Memory B cell (primary cell): ENCODE results near the gene FOXP1.

Source experiments
- ATAC-seq: fragments of 150-1000 bp; cut with Tn5 transposase; 2 replicates; pipeline ENCODE4 v1.10.0; 2021; ENCODE audit warnings: low read depth, mild to moderate bottlenecking, moderate library complexity
- DNase-seq, 2 donors: peaks; one replicate each; pipeline ENCODE4 v3.0.0; 2022; ENCODE audit warnings: low spot score in 2 of 2
- H3K27ac Mint-ChIP-seq: one replicate; pipeline ENCODE4 v1.8.0; 2022; ENCODE audit warnings: mild to moderate bottlenecking, moderate library complexity, mixed read lengths
- H3K27me3 Mint-ChIP-seq: one replicate; pipeline ENCODE4 v1.8.0; 2022; ENCODE audit warnings: mixed read lengths
- H3K36me3 Mint-ChIP-seq: one replicate; pipeline ENCODE4 v1.8.0; 2022; ENCODE audit warnings: mild to moderate bottlenecking, mixed read lengths
- H3K4me1 Mint-ChIP-seq: one replicate; pipeline ENCODE4 v1.8.0; 2022; ENCODE audit warnings: mixed read lengths
- H3K4me3 Mint-ChIP-seq: one replicate; pipeline ENCODE4 v1.8.0; 2022; ENCODE audit warnings: mild to moderate bottlenecking, moderate library complexity, mixed read lengths
- H3K9me3 Mint-ChIP-seq: one replicate; pipeline ENCODE4 v1.8.0; 2022; ENCODE audit warnings: mixed read lengths

FOXP1 gene

GRCh38 chr3:71495708-71496472 lies 87.6 kb downstream of the FOXP1 start:
- no peak for DNase-seq
- no peak overlapping the region for H3K27ac Mint-ChIP-seq

GRCh38 chr3:71494212-71494611 lies 89.3 kb downstream of the FOXP1 start:
- ATAC-seq (peak; percentile 26), DNase-seq (no peak)
- Mint-ChIP-seq H3K4me3 (no peak overlapping the region), H3K27ac (no peak overlapping the region), H3K4me1 (peaks cover 22% of the 10 kb centered on the region), H3K9me3 (peaks cover 5% of the 10 kb centered on the region), H3K27me3 (no peaks in the 10 kb centered on the region), H3K36me3 (peaks cover 9% of the 10 kb centered on the region)

More at GRCh38 chr3:71495708-71496472, 87.6 kb downstream of the FOXP1 start:
- peaks cover 5% of the 10 kb centered on the region for H3K9me3 Mint-ChIP-seq
- H3K4me3 Mint-ChIP-seq: no peak overlapping the region
- H3K27me3 Mint-ChIP-seq: no peaks in the 10 kb centered on the region
- no peak for ATAC-seq
- peaks cover 9% of the 10 kb centered on the region for H3K36me3 Mint-ChIP-seq
- peaks cover 27% of the 10 kb centered on the region for H3K4me1 Mint-ChIP-seq

- Mint-ChIP-seq H3K27ac (peak overlapping the region; percentile 31), H3K27me3 (no peaks in the 10 kb centered on the region), H3K36me3 (peaks cover 9% of the 10 kb centered on the region), H3K9me3 (peaks cover 5% of the 10 kb centered on the region), H3K4me1 (peaks cover 22% of the 10 kb centered on the region), H3K4me3 (no peak overlapping the region)
- ATAC-seq (peak; percentile 77), DNase-seq (no peak)
Observed at GRCh38 chr3:71492974-71493771, 90.4 kb downstream of the FOXP1 start.

- Mint-ChIP-seq H3K27ac (peak overlapping the region; percentile 62), H3K36me3 (peaks cover 9% of the 10 kb centered on the region), H3K27me3 (no peaks in the 10 kb centered on the region), H3K4me3 (no peak overlapping the region), H3K9me3 (peaks cover 5% of the 10 kb centered on the region), H3K4me1 (peaks cover 22% of the 10 kb centered on the region)
- no peak for DNase-seq
- ATAC-seq: no peak
Observed at GRCh38 chr3:71492566-71492965, 91.0 kb downstream of the FOXP1 start.

GRCh38 chr3:71491154-71491752 lies 92.3 kb downstream of the FOXP1 start:
- Mint-ChIP-seq H3K36me3 (peaks cover 9% of the 10 kb centered on the region), H3K27me3 (no peaks in the 10 kb centered on the region), H3K4me1 (peaks cover 21% of the 10 kb centered on the region), H3K9me3 (peaks cover 5% of the 10 kb centered on the region), H3K27ac (no peak overlapping the region), H3K4me3 (no peak overlapping the region)
- no peak for ATAC-seq
- no peak for DNase-seq

GRCh38 chr3:71490692-71491091 lies 92.8 kb downstream of the FOXP1 start:
- DNase-seq (no peak), ATAC-seq (no peak)
- no peak overlapping the region for H3K27ac Mint-ChIP-seq
- H3K36me3 Mint-ChIP-seq: peaks cover 7% of the 10 kb centered on the region
- no peaks in the 10 kb centered on the region for H3K27me3 Mint-ChIP-seq
- peaks cover 5% of the 10 kb centered on the region for H3K9me3 Mint-ChIP-seq
- H3K4me3 Mint-ChIP-seq: no peak overlapping the region
- peaks cover 18% of the 10 kb centered on the region for H3K4me1 Mint-ChIP-seq

GRCh38 chr3:71489315-71489761 lies 94.2 kb downstream of the FOXP1 start:
- Mint-ChIP-seq H3K36me3 (peaks cover 7% of the 10 kb centered on the region), H3K4me1 (peaks cover 16% of the 10 kb centered on the region), H3K9me3 (peaks cover 5% of the 10 kb centered on the region), H3K27me3 (no peaks in the 10 kb centered on the region), H3K4me3 (no peak overlapping the region), H3K27ac (no peak overlapping the region)
- no peak for ATAC-seq
- no peak for DNase-seq

- ATAC-seq (no peak), DNase-seq (no peak)
- H3K36me3 Mint-ChIP-seq: peaks cover 7% of the 10 kb centered on the region
- peaks cover 14% of the 10 kb centered on the region for H3K4me1 Mint-ChIP-seq
- H3K27ac Mint-ChIP-seq: no peak overlapping the region
- H3K9me3 Mint-ChIP-seq: peaks cover 5% of the 10 kb centered on the region
- no peak overlapping the region for H3K4me3 Mint-ChIP-seq
- no peaks in the 10 kb centered on the region for H3K27me3 Mint-ChIP-seq
Observed at GRCh38 chr3:71488882-71489281, 94.6 kb downstream of the FOXP1 start.

GRCh38 chr3:71488391-71488809 lies 95.1 kb downstream of the FOXP1 start:
- no peak for DNase-seq
- peak overlapping the region; percentile 35 for H3K27ac Mint-ChIP-seq
- no peaks in the 10 kb centered on the region for H3K27me3 Mint-ChIP-seq
- peaks cover 14% of the 10 kb centered on the region for H3K4me1 Mint-ChIP-seq
- peaks cover 5% of the 10 kb centered on the region for H3K9me3 Mint-ChIP-seq
- H3K36me3 Mint-ChIP-seq: peaks cover 7% of the 10 kb centered on the region
- ATAC-seq: no peak
- no peak overlapping the region for H3K4me3 Mint-ChIP-seq

- H3K4me1 Mint-ChIP-seq: peaks cover 15% of the 10 kb centered on the region
Observed at GRCh38 chr3:71487418-71487817, 96.1 kb downstream of the FOXP1 start.

GRCh38 chr3:71486831-71487230 lies 96.7 kb downstream of the FOXP1 start:
- H3K27ac Mint-ChIP-seq: no peak overlapping the region
- ATAC-seq (no peak), DNase-seq (no peak)
- H3K4me3 Mint-ChIP-seq: no peak overlapping the region
- peaks cover 15% of the 10 kb centered on the region for H3K4me1 Mint-ChIP-seq
- peaks cover 2% of the 10 kb centered on the region for H3K9me3 Mint-ChIP-seq
- no peaks in the 10 kb centered on the region for H3K27me3 Mint-ChIP-seq
- H3K36me3 Mint-ChIP-seq: peaks cover 4% of the 10 kb centered on the region

More at GRCh38 chr3:71487418-71487817, 96.1 kb downstream of the FOXP1 start:
- peak in 1 of 2 donors; percentile 26 for DNase-seq
- ATAC-seq: peak; percentile 98
- H3K9me3 Mint-ChIP-seq: peaks cover 2% of the 10 kb centered on the region
- H3K27me3 Mint-ChIP-seq: no peaks in the 10 kb centered on the region
- H3K27ac Mint-ChIP-seq: peak overlapping the region; percentile 68
- peaks cover 5% of the 10 kb centered on the region for H3K36me3 Mint-ChIP-seq
- H3K4me3 Mint-ChIP-seq: peak overlapping the region; percentile 61

GRCh38 chr3:71485896-71486295 lies 97.6 kb downstream of the FOXP1 start:
- no peaks in the 10 kb centered on the region for H3K9me3 Mint-ChIP-seq
- H3K27me3 Mint-ChIP-seq: no peaks in the 10 kb centered on the region
- no peaks in the 10 kb centered on the region for H3K36me3 Mint-ChIP-seq
- ATAC-seq: no peak
- H3K27ac Mint-ChIP-seq: no peak overlapping the region
- DNase-seq: no peak
- peaks cover 9% of the 10 kb centered on the region for H3K4me1 Mint-ChIP-seq
- no peak overlapping the region for H3K4me3 Mint-ChIP-seq

GRCh38 chr3:71484452-71484851 lies 99.1 kb downstream of the FOXP1 start:
- Mint-ChIP-seq H3K36me3 (no peaks in the 10 kb centered on the region), H3K4me1 (peaks cover 18% of the 10 kb centered on the region), H3K4me3 (no peak overlapping the region), H3K9me3 (no peaks in the 10 kb centered on the region), H3K27me3 (no peaks in the 10 kb centered on the region), H3K27ac (no peak overlapping the region)
- ATAC-seq: no peak
- no peak for DNase-seq

- H3K9me3 Mint-ChIP-seq: no peaks in the 10 kb centered on the region
Observed at GRCh38 chr3:71484047-71484446, 99.5 kb downstream of the FOXP1 start.

More at GRCh38 chr3:71484047-71484446, 99.5 kb downstream of the FOXP1 start:
- no peak overlapping the region for H3K27ac Mint-ChIP-seq
- no peak for ATAC-seq
- H3K36me3 Mint-ChIP-seq: no peaks in the 10 kb centered on the region
- no peak overlapping the region for H3K4me3 Mint-ChIP-seq
- H3K4me1 Mint-ChIP-seq: peaks cover 18% of the 10 kb centered on the region
- no peak for DNase-seq
- H3K27me3 Mint-ChIP-seq: no peaks in the 10 kb centered on the region
